Thyroid gland (tissue), 4 donors: Measurements from ENCODE around the gene PITPNC1. TPM values are rescaled to one million over a fixed set of nuclear protein-coding genes. Genes with fewer than 3 reads are reported as not detected.
"Not testable (repeated sequence)": the region's sequence is repeated elsewhere in the genome, so short reads cannot be mapped to it uniquely, and the experiment has no call there.

Source experiments
- DNase-seq, 2 donors: peaks; one replicate each; pipeline ENCODE4 v3.0.0-alpha.2; 2019
- H3K27ac ChIP-seq, 3 donors: fragments of 200-600 bp; sonication (generic); 1 replicate in 2 of 3; 2 replicates in 1 of 3; pipeline ENCODE4 v1.5.1; 2016 to 2019; ENCODE audit warnings: mild to moderate bottlenecking in 1 of 3, moderate library complexity in 1 of 3
- H3K27me3 ChIP-seq: fragments of 200-600 bp; sonication (generic); one replicate; pipeline ENCODE4 v1.5.1; 2019
- H3K36me3 ChIP-seq, 2 donors: fragments of 200-600 bp; sonication (generic); one replicate each; pipeline ENCODE4 v1.5.1; 2016 to 2019
- H3K4me1 ChIP-seq, 2 donors: fragments of 200-600 bp; sonication (generic); one replicate each; pipeline ENCODE4 v1.5.1; 2017 to 2019
- H3K4me3 ChIP-seq, 3 donors: fragments of 200-600 bp; sonication (generic); replicated peaks in 1 of 3; 1 replicate in 2 of 3; 2 replicates in 1 of 3; pipeline ENCODE4 v1.5.1; 2016; ENCODE audit warnings: mild to moderate bottlenecking in 1 of 3
- H3K9me3 ChIP-seq: fragments of 200-600 bp; sonication (generic); one replicate; pipeline ENCODE4 v1.5.1; 2017
- CTCF ChIP-seq, 6 experiments: fragments of 200-600 bp in 3 of 6; fragments of 450-650 bp in 3 of 6; sonication (generic) in 3 of 6; IDR thresholded peaks; one replicate each; pipeline ENCODE4 v1.5.1; 2016 to 2019; ENCODE audit warnings: antibody characterized with exemption in 6 of 6, mild to moderate bottlenecking in 2 of 6, inconsistent platforms in 1 of 6, moderate library complexity in 1 of 6
- POLR2A ChIP-seq, 2 donors: fragments of 450-650 bp; IDR thresholded peaks; one replicate each; pipeline ENCODE4 v1.6.1; 2017; ENCODE audit warnings: antibody characterized with exemption in 2 of 2, mild to moderate bottlenecking in 2 of 2, moderate library complexity in 1 of 2
- WGBS, 2 donors: methylation state at CpG; one replicate each; pipeline ENCODE4 v1.1.5; 2017; 5-methylcytosine and 5-hydroxymethylcytosine counted together
- intact Hi-C: fragments of 100-400 bp; cut with DNase I; formaldehyde crosslinking; loops from one replicate; pipeline ENCODE4 v1.15.1; 2023
- total RNA-seq, 4 donors: library from RNA; depleted of rRNA; stranded (reverse); fragments of >200 nt; gene quantifications; one replicate each; pipeline ENCODE4 v1.2.3, GENCODE V29; 2016

The PITPNC1 gene
- total RNA-seq, 4 donors from 2014 or later = 3.6 to 14.2 (median 7.3) TPM

DNA sequence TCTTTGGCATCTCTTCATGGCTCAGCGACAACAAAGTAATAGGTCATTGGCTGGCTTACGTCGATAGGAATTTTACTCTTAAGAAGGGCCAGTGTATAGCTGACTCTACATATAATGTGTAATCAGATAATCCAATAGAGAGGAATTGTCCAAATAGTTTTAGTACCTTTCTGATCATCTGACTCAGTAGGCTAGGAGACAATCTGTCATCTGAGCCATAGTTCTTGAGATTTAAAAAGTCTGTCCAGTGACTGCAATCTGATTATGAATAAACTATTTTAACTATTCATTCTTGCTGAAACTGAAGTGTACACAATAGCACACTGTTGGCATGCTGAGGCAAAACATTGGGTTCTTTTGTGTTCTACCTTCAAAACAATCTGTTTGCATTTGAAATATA is 319.3 kb downstream of the PITPNC1 start:
- Histone ChIP-seq H3K4me1 (no peaks in the 10 kb centered on the region), H3K4me3 (no peak overlapping the region), H3K27me3 (no peaks in the 10 kb centered on the region), H3K27ac (no peak overlapping the region), H3K9me3 (no peaks in the 10 kb centered on the region), H3K36me3 (no peaks in the 10 kb centered on the region)
- no peak for TF ChIP-seq POLR2A (IDR thresholded peaks at IDR 0.05)
- no peak for TF ChIP-seq CTCF (IDR thresholded peaks at IDR 0.05)
- 69 to 79% methylated on average over 3 of the region's 3 CpGs for WGBS, 2 donors
- DNase-seq = no peak
- intact Hi-C loops = no loop called here

DNA sequence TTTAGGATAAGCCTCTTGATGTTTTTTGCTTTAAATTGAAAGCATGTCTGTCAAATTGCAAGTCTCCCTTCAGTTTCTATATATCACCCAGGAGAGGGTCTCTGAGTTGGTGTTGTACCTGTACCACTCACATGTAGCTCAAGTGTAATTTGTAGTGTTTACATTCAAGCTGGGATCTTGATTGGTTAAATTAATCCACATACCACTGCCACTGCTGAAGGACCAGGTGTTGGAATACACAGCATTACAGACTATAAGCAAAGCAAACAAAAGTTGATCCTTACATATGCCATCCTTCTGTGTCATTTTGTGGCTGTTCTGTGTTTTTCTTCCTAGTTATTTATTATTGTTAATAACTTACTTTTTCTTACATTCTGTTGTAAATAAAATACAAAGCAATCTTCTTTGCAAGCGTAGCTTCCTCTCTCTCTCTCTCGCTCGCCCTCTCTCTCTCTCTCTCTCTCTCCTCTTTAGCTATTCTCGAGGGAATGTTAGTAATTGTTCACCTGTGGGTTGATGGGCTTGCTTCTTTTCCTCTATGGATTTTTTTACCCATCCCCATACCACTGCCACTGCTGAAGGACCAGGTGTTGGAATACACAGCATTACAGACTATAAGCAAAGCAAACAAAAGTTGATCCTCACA is 319.9 kb downstream of the PITPNC1 start:
- Histone ChIP-seq H3K27me3 (no peaks in the 10 kb centered on the region), H3K36me3 (no peaks in the 10 kb centered on the region), H3K9me3 (no peaks in the 10 kb centered on the region), H3K4me3 (no peak overlapping the region), H3K27ac (no peak overlapping the region), H3K4me1 (no peaks in the 10 kb centered on the region)
- intact Hi-C loops = no loop called here
- WGBS, 2 donors = 81 to 83% methylated on average over 4 of the region's 4 CpGs
- no peak for TF ChIP-seq CTCF (IDR thresholded peaks at IDR 0.05)
- TF ChIP-seq POLR2A (IDR thresholded peaks at IDR 0.05) = no peak
- DNase-seq = no peak

GRCh38 chr17:67700037-67700724 is 323.1 kb downstream of the PITPNC1 start:
- no peak overlapping the region for H3K4me3 ChIP-seq
- H3K4me1 ChIP-seq = no peaks in the 10 kb centered on the region
- no peaks in the 10 kb centered on the region for H3K9me3 ChIP-seq
- no peaks in the 10 kb centered on the region for H3K36me3 ChIP-seq
- intact Hi-C loops = no loop called here
- TF ChIP-seq POLR2A (IDR thresholded peaks at IDR 0.05) (no peak), CTCF (IDR thresholded peaks at IDR 0.05) (no peak)
- H3K27ac ChIP-seq = no peak overlapping the region
- no peaks in the 10 kb centered on the region for H3K27me3 ChIP-seq
- DNase-seq = no peak
- 58 to 60% methylated on average over 5 of the region's 5 CpGs for WGBS, 2 donors

DNA sequence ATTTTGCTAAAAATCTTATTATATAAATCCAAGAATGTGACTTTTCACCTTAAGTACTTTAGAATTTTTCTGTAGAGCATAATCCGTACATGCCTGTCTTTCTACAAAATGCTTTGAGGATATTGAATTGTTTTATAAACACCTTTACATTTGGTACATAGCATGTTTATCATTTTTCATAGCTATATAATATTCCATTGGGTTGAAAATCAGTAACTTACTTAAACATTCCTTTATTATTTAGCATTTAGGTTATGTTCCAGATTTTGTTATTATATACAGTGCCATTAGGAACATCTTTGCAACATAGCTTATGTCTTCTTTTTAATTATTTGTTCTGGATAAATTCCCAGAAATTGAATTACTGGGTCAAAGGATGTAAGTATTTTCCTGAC is 323.6 kb downstream of the PITPNC1 start:
- 84 to 92% methylated on average over 1 of the region's 1 CpG for WGBS, 2 donors
- H3K27me3 ChIP-seq = no peaks in the 10 kb centered on the region
- TF ChIP-seq POLR2A (IDR thresholded peaks at IDR 0.05) (no peak), CTCF (IDR thresholded peaks at IDR 0.05) (no peak)
- intact Hi-C loops = no loop called here
- no peaks in the 10 kb centered on the region for H3K4me1 ChIP-seq
- no peaks in the 10 kb centered on the region for H3K36me3 ChIP-seq
- H3K27ac ChIP-seq = no peak overlapping the region
- DNase-seq = no peak
- H3K4me3 ChIP-seq = no peak overlapping the region
- no peaks in the 10 kb centered on the region for H3K9me3 ChIP-seq

GRCh38 chr17:67702861-67703260 is 325.8 kb downstream of the PITPNC1 start:
- H3K4me3 ChIP-seq, H3K27me3 ChIP-seq, H3K4me1 ChIP-seq, H3K27ac ChIP-seq, H3K36me3 ChIP-seq, H3K9me3 ChIP-seq, DNase-seq, intact Hi-C loops: not testable (repeated sequence)
- WGBS, 2 donors = 91 to 96% methylated on average over 8 of the region's 8 CpGs
